Nephron (organoid): ENCODE results near the gene RIC8B.

Source experiments
- H3K27ac Mint-ChIP-seq, 3 experiments: 2 replicates each; pipeline ENCODE4 v1.8.0; 2020; ENCODE audit warnings: mixed read lengths in 3 of 3, mild to moderate bottlenecking in 2 of 3, moderate library complexity in 1 of 3
- H3K27me3 Mint-ChIP-seq: 2 replicates; pipeline ENCODE4 v1.8.0; 2021; ENCODE audit warnings: low read depth, mild to moderate bottlenecking, moderate library complexity, mixed read lengths
- H3K36me3 Mint-ChIP-seq: 2 replicates; pipeline ENCODE4 v1.8.0; 2020; ENCODE audit warnings: low read depth, mixed read lengths
- H3K4me1 Mint-ChIP-seq: 2 replicates; pipeline ENCODE4 v1.8.0; 2020; ENCODE audit warnings: mixed read lengths
- H3K4me3 Mint-ChIP-seq, 3 experiments: 2 replicates each; pipeline ENCODE4 v1.8.0; 2020; ENCODE audit warnings: mild to moderate bottlenecking in 3 of 3, mixed read lengths in 3 of 3, moderate library complexity in 2 of 3
- H3K9me3 Mint-ChIP-seq: 2 replicates; pipeline ENCODE4 v1.8.0; 2020; ENCODE audit warnings: mixed read lengths
- CTCF ChIP-seq, 3 experiments: fragments of 200-600 bp; sonication (generic); IDR thresholded peaks; one replicate each; pipeline ENCODE4 v1.5.0; 2021; ENCODE audit warnings: antibody characterized with exemption in 3 of 3; ENCODE audit not compliant: unreplicated experiment in 3 of 3

The RIC8B gene

GRCh38 chr12:106736051-106736957, 38.2 kb upstream of the RIC8B start:
- H3K27ac Mint-ChIP-seq = no peak overlapping the region
- no peaks in the 10 kb centered on the region for H3K36me3 Mint-ChIP-seq
- H3K4me1 Mint-ChIP-seq = no peaks in the 10 kb centered on the region
- H3K4me3 Mint-ChIP-seq = no peak overlapping the region
- H3K9me3 Mint-ChIP-seq = peaks cover 2% of the 10 kb centered on the region
- H3K27me3 Mint-ChIP-seq = peaks cover 4% of the 10 kb centered on the region
- TF ChIP-seq CTCF (IDR thresholded peaks at IDR 0.05; ENCODE audit: unreplicated experiment in 3 of 3) = no peak

DNA sequence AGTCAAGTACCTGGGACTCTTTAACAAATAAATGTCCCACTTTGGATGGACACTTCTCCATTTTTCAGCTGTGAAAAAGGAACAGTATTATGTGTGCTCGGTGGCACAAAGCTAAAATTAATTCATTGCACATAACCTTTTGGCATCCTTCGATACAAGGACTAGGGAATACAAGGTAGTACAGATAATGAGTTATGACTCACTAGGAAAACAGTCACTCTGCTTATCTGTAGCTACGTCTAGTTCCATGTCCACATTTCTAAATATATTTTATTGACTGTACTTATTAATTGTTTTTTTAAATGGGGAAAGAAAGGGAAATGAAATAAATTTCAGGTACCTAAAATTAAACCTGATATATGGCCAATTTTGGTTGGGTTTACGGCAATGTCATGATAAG, 35.2 kb upstream of the RIC8B start:
- no peaks in the 10 kb centered on the region for H3K9me3 Mint-ChIP-seq
- H3K27ac Mint-ChIP-seq = no peak overlapping the region
- H3K36me3 Mint-ChIP-seq = no peaks in the 10 kb centered on the region
- no peak for TF ChIP-seq CTCF (IDR thresholded peaks at IDR 0.05; ENCODE audit: unreplicated experiment in 3 of 3)
- peaks cover 8% of the 10 kb centered on the region for H3K27me3 Mint-ChIP-seq
- no peak overlapping the region for H3K4me3 Mint-ChIP-seq
- no peaks in the 10 kb centered on the region for H3K4me1 Mint-ChIP-seq

DNA sequence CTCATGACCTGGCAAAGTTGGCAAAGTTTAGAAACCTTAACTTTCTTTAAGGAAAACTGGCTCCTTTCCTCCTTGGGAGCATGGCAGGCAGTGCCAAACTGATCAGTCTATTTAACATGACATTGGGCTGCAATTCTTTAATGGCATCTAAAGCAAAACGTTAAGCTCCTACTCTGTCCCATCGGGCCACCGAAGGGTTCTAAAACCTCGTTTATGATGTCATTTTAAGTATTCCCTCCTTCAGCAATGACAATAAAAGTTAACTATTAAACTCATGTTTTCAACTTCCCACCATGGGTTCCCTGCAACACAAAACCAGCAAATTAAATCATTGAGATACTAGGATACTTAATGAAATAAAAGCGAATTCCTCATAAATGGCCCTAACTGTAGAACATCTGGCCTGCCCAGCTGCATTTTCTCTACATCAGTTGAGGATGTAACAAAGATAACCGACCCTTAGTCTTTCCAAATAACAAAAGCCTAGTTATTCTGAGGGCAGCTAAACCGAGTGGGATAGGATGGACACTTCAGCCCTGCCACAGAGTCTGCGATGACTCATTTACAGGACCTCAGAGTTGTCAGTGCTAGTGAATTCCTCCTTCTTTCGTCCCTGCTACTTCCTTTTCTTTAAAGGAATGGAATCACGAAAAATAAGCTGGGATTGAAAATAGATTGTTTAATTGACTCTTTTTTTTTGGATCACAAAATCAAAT, 34.5 kb upstream of the RIC8B start:
- Mint-ChIP-seq H3K36me3 (no peaks in the 10 kb centered on the region), H3K27ac (no peak overlapping the region), H3K9me3 (no peaks in the 10 kb centered on the region), H3K27me3 (peaks cover 8% of the 10 kb centered on the region), H3K4me3 (no peak overlapping the region), H3K4me1 (no peaks in the 10 kb centered on the region)
- no peak for TF ChIP-seq CTCF (IDR thresholded peaks at IDR 0.05; ENCODE audit: unreplicated experiment in 3 of 3)

DNA sequence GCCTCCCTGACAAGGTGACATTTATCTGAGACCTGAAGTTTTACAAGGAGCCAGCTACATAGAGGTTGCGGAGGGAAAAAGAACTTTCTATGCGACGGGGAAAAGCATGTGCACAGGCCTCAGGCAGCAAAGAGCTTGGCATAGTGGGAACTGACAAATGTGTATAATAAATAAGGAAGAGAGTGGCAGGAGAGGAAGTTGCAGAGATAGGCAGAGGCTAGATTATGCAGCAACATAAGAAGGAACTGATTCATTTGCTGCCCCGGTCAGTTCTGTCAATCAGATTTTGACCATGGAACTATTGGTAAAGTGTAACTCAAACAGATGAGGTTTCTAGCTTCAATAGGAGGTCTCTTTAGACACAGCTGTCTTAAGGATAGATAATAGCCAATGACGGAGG, 33.7 kb upstream of the RIC8B start:
- TF ChIP-seq CTCF (IDR thresholded peaks at IDR 0.05; ENCODE audit: unreplicated experiment in 3 of 3) = no peak
- Mint-ChIP-seq H3K27ac (no peak overlapping the region), H3K27me3 (peaks cover 8% of the 10 kb centered on the region), H3K9me3 (no peaks in the 10 kb centered on the region), H3K4me1 (no peaks in the 10 kb centered on the region), H3K4me3 (no peak overlapping the region), H3K36me3 (no peaks in the 10 kb centered on the region)

- no peak overlapping the region for H3K4me3 Mint-ChIP-seq
- H3K9me3 Mint-ChIP-seq = no peaks in the 10 kb centered on the region
- TF ChIP-seq CTCF (IDR thresholded peaks at IDR 0.05; ENCODE audit: unreplicated experiment in 3 of 3) = no peak
- H3K27me3 Mint-ChIP-seq = peaks cover 8% of the 10 kb centered on the region
- no peaks in the 10 kb centered on the region for H3K4me1 Mint-ChIP-seq
- H3K27ac Mint-ChIP-seq = no peak overlapping the region
- no peaks in the 10 kb centered on the region for H3K36me3 Mint-ChIP-seq
Measured at GRCh38 chr12:106741247-106741646, 33.2 kb upstream of the RIC8B start.
